Keratinocyte (primary cell): ENCODE results near the gene FSTL5. TPM values are rescaled to one million over a fixed set of nuclear protein-coding genes. Genes with fewer than 3 reads are reported as not detected.

ENCODE experiments used
- DNase-seq: peaks from one replicate; pipeline ENCODE4 v3.0.0-alpha.2; 2011; ENCODE audit warnings: low read depth, missing footprints, low spot score
- FAIRE-seq: peaks from 2 replicates; lab custom pipeline; 2011; peaks lifted over from hg19 to GRCh38; lab: Jason Lieb, UNC
- H2AFZ ChIP-seq: 2 replicates; pipeline ENCODE4 v1.6.0; 2012; ENCODE audit warnings: low read length, control low read depth, inconsistent platforms; ENCODE audit not compliant: control insufficient read depth
- H3K27ac ChIP-seq: 2 replicates; pipeline ENCODE4 v1.5.1; 2011; ENCODE audit warnings: low read length; ENCODE audit not compliant: control insufficient read depth, insufficient read depth
- H3K27me3 ChIP-seq: 3 replicates; pipeline ENCODE4 v1.6.0; 2011; ENCODE audit warnings: low read length; ENCODE audit not compliant: control insufficient read depth, insufficient read depth; ENCODE audit errors: extremely low read depth
- H3K36me3 ChIP-seq, 2 experiments: 2 replicates in 1 of 2; 3 replicates in 1 of 2; pipeline ENCODE4 v1.5.1; 2011; ENCODE audit warnings: low read length in 2 of 2, mild to moderate bottlenecking in 1 of 2; ENCODE audit not compliant: control insufficient read depth in 2 of 2, insufficient read depth in 2 of 2; ENCODE audit errors: extremely low read depth in 1 of 2
- H3K4me1 ChIP-seq: 3 replicates; pipeline ENCODE4 v1.5.1; 2011; ENCODE audit warnings: low read length; ENCODE audit not compliant: control insufficient read depth, insufficient read depth; ENCODE audit errors: extremely low read depth
- H3K4me2 ChIP-seq: 3 replicates; pipeline ENCODE4 v1.6.0; 2011; ENCODE audit warnings: low read depth, low read length; ENCODE audit not compliant: control insufficient read depth, insufficient read depth; ENCODE audit errors: extremely low read depth
- H3K4me3 ChIP-seq, 3 experiments: fragments of 200-600 bp in 1 of 3; sonication (generic) in 1 of 3; 2 replicates in 2 of 3; 3 replicates in 1 of 3; pipeline ENCODE4 v1.5.1; 2011 to 2016; ENCODE audit warnings: low read length in 3 of 3, mild to moderate bottlenecking in 3 of 3, control low read depth in 2 of 3, inconsistent platforms in 1 of 3, low read depth in 1 of 3, mixed read lengths in 1 of 3, mixed run types in 1 of 3, moderate library complexity in 1 of 3; ENCODE audit not compliant: control insufficient read depth in 2 of 3, insufficient read depth in 2 of 3; ENCODE audit errors: extremely low read depth in 1 of 3
- H3K79me2 ChIP-seq: 2 replicates; pipeline ENCODE4 v1.6.0; 2012; ENCODE audit warnings: low read length; ENCODE audit not compliant: control insufficient read depth, insufficient read depth
- H3K9ac ChIP-seq: 3 replicates; pipeline ENCODE4 v1.6.0; 2011; ENCODE audit warnings: low read length; ENCODE audit not compliant: control insufficient read depth, insufficient read depth; ENCODE audit errors: extremely low read depth
- H3K9me1 ChIP-seq: 3 replicates; pipeline ENCODE4 v1.6.0; 2011; ENCODE audit warnings: low read length; ENCODE audit not compliant: control insufficient read depth, insufficient read depth; ENCODE audit errors: extremely low read depth
- H3K9me3 ChIP-seq: 2 replicates; pipeline ENCODE4 v1.5.1; 2012; ENCODE audit warnings: low read depth, low read length; ENCODE audit not compliant: control insufficient read depth
- H4K20me1 ChIP-seq: 3 replicates; pipeline ENCODE4 v1.6.0; 2011; ENCODE audit warnings: low read length; ENCODE audit not compliant: control insufficient read depth, insufficient read depth; ENCODE audit errors: extremely low read depth
- EZH2 ChIP-seq: IDR thresholded peaks from one replicate; pipeline ENCODE4 v1.6.1; 2012; ENCODE audit warnings: inconsistent platforms, mild to moderate bottlenecking, low read length, moderate library complexity
- dilution Hi-C: fragments of 300-500 bp; cut with MboI; formaldehyde crosslinking; loops from one replicate; pipeline ENCODE4 v1.7.0; 2020; ENCODE audit warnings: low sequenced_read_pairs; ENCODE audit not compliant: extremely low pct_ligation_motif_present
- polyA plus RNA-seq, 5 experiments: library from polyadenylated mRNA; depleted of rRNA in 3 of 5; stranded (reverse) in 3 of 5; stranded (forward) in 1 of 5; unstranded in 1 of 5; fragments of >200 nt; gene quantifications; 1 replicate in 1 of 5; 2 replicates in 3 of 5; 3 replicates in 1 of 5; pipeline versions ENCODE4 v1.2.1 to v1.2.3, GENCODE V29; 2011 to 2012; ENCODE audit warnings: missing spikeins in 2 of 5, low read depth in 1 of 5, low replicate concordance in 1 of 5
- TF ChIP-seq, protein P1 (sequence below), 3 experiments: IDR thresholded peaks in 1 of 3; conservative IDR thresholded peaks in 1 of 3; optimal IDR thresholded peaks in 1 of 3; 2 replicates in 2 of 3; 3 replicates in 1 of 3; pipeline versions ENCODE3 to v1.5.1; 2011; ENCODE audit warnings: low read length in 3 of 3, mild to moderate bottlenecking in 3 of 3, moderate library complexity in 2 of 3, control low read depth in 1 of 3, inconsistent platforms in 1 of 3; ENCODE audit not compliant: insufficient read depth in 2 of 3; ENCODE audit errors: extremely low read depth in 1 of 3

The FSTL5 gene
- polyA plus RNA-seq, 1 donor (not counting 4 experiments of a cell fraction or from before 2014, with no cell fraction given): not detected

DNA sequence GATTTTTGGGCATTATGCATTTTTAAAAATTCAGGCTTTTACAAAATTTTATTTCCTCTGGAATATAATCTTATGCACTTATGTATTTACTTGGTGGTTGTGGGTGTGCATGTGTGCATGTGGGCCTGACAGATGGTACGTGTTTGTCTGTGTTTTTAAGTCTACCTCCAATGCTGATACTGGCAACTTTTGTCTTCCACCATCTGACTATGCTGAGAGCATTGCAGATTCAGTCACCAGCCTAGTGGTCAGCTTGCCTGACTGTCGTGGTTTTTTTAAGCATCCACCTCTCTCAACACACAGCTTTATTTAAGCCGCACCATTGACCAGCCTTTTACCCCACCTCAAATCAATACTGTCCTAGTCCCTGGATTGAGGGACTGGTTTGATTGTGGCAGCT is 37.1 kb downstream of the FSTL5 start:
- Histone ChIP-seq H3K9me1 (no peaks in the 10 kb centered on the region), H3K4me1 (no peaks in the 10 kb centered on the region), H3K27ac (no peak overlapping the region), H3K4me2 (no peak overlapping the region), H4K20me1 (no peaks in the 10 kb centered on the region), H3K9me3 (no peaks in the 10 kb centered on the region), H3K4me3 (no peak overlapping the region), H3K27me3 (no peaks in the 10 kb centered on the region), H3K36me3 (no peaks in the 10 kb centered on the region), H3K9ac (no peak overlapping the region), H3K79me2 (no peaks in the 10 kb centered on the region), H2AFZ (no peak overlapping the region)
- TF ChIP-seq, protein P1, sequence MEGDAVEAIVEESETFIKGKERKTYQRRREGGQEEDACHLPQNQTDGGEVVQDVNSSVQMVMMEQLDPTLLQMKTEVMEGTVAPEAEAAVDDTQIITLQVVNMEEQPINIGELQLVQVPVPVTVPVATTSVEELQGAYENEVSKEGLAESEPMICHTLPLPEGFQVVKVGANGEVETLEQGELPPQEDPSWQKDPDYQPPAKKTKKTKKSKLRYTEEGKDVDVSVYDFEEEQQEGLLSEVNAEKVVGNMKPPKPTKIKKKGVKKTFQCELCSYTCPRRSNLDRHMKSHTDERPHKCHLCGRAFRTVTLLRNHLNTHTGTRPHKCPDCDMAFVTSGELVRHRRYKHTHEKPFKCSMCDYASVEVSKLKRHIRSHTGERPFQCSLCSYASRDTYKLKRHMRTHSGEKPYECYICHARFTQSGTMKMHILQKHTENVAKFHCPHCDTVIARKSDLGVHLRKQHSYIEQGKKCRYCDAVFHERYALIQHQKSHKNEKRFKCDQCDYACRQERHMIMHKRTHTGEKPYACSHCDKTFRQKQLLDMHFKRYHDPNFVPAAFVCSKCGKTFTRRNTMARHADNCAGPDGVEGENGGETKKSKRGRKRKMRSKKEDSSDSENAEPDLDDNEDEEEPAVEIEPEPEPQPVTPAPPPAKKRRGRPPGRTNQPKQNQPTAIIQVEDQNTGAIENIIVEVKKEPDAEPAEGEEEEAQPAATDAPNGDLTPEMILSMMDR (optimal IDR thresholded peaks at IDR 0.05 in 1 of 3, IDR thresholded peaks at IDR 0.05 in 1 of 3, conservative IDR thresholded peaks at IDR 0.05 in 1 of 3; ENCODE audit: extremely low read depth in 1 of 3, insufficient read depth in 2 of 3, low read length in 3 of 3): no peak
- TF ChIP-seq EZH2: no peak
- FAIRE-seq (no peak), DNase-seq (no peak)
- dilution Hi-C loops: no loop called here

DNA sequence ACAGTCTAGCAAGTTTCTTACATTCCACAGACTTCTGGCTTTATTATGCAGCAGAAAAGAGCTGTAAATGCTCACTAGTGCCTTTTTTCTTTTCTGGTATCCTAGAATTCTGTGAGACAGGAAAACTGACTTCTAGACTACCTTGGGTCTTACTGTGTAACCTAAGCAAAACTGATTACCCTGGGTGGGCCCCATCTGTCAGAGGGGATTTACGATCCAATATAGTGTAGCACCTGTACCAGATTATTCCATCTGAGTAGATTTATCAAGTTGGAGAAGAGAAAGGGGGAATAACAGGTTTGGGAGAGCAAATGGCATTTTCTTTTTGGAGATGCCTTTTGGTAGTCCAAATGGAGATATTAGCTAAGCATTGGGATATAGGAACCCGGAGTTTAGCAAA is 46.7 kb downstream of the FSTL5 start:
- Histone ChIP-seq H3K27me3 (no peaks in the 10 kb centered on the region), H3K9me3 (no peaks in the 10 kb centered on the region), H4K20me1 (no peaks in the 10 kb centered on the region), H3K27ac (no peak overlapping the region), H3K4me3 (no peak overlapping the region), H3K9me1 (no peaks in the 10 kb centered on the region), H3K36me3 (no peaks in the 10 kb centered on the region), H3K79me2 (no peaks in the 10 kb centered on the region), H3K4me1 (no peaks in the 10 kb centered on the region), H2AFZ (no peak overlapping the region), H3K4me2 (no peak overlapping the region), H3K9ac (no peak overlapping the region)
- no peak for TF ChIP-seq EZH2
- TF ChIP-seq, protein P1 (optimal IDR thresholded peaks at IDR 0.05 in 1 of 3, IDR thresholded peaks at IDR 0.05 in 1 of 3, conservative IDR thresholded peaks at IDR 0.05 in 1 of 3; ENCODE audit: extremely low read depth in 1 of 3, insufficient read depth in 2 of 3, low read length in 3 of 3): no peak
- DNase-seq (no peak), FAIRE-seq (no peak)
- dilution Hi-C loops: no loop called here
